Measurements from ENCODE around the gene SOBP. TPM values are rescaled to one million over a fixed set of nuclear protein-coding genes. Genes with fewer than 3 reads are reported as not detected.

Gene SOBP
- total and polyA plus RNA-seq, 7 donors, result 5.7 to 27.6 (median 19.5) TPM

GRCh38 chr6:107542192-107542668, 52.3 kb downstream of the SOBP start:
- H3K9me3 ChIP-seq, result no peaks in the 10 kb centered on the region
- peak; percentile 31 to 58 for DNase-seq
- peaks cover 52% of the 10 kb centered on the region for H3K4me1 ChIP-seq
- ATAC-seq, result peak; percentile 86 to 91 (median 88)
- TF ChIP-seq, protein P1, sequence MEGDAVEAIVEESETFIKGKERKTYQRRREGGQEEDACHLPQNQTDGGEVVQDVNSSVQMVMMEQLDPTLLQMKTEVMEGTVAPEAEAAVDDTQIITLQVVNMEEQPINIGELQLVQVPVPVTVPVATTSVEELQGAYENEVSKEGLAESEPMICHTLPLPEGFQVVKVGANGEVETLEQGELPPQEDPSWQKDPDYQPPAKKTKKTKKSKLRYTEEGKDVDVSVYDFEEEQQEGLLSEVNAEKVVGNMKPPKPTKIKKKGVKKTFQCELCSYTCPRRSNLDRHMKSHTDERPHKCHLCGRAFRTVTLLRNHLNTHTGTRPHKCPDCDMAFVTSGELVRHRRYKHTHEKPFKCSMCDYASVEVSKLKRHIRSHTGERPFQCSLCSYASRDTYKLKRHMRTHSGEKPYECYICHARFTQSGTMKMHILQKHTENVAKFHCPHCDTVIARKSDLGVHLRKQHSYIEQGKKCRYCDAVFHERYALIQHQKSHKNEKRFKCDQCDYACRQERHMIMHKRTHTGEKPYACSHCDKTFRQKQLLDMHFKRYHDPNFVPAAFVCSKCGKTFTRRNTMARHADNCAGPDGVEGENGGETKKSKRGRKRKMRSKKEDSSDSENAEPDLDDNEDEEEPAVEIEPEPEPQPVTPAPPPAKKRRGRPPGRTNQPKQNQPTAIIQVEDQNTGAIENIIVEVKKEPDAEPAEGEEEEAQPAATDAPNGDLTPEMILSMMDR (IDR thresholded peaks at IDR 0.05), result no peak
- intact Hi-C loops (cut with DNase I), result loop anchor here in 1 of 2 donors (5.0 kb wide), 1 partner anchor 50 kb away; the partner anchor contains the start of gene SOBP
- no peaks in the 10 kb centered on the region for H3K27me3 ChIP-seq (ENCODE audit: insufficient read depth in 3 of 3, low read length in 2 of 3)
- WGBS, 3 donors, result 47 to 80% (median 48%) methylated on average over 6 of the region's 6 CpGs
- H3K4me3 ChIP-seq, result peak overlapping the region; percentile 56
- H3K27ac ChIP-seq, result peak overlapping the region; percentile 78
- no peaks in the 10 kb centered on the region for H3K36me3 ChIP-seq (ENCODE audit: insufficient read depth in 1 of 2, low read depth in 1 of 2)

DNA sequence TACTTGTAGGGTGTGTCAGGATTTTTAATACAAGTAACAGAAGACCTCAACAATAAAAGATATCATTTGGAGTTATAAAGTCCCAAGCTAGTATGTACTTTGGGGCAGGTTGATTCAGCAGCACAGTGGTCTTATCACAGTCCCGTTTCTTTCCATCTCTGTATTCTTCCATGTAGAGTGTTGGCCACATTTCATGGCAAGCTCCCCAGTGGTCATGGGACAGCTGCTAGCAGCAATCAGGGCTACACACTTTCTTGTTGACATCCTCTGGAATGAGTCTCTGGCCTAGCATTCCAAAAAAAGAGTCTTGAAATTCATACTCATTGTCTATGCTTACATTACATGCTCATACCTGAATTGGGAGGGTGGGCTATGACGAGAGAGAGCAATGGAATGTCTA, 53.2 kb downstream of the SOBP start:
- no peaks in the 10 kb centered on the region for H3K27me3 ChIP-seq (ENCODE audit: insufficient read depth in 3 of 3, low read length in 2 of 3)
- peak overlapping the region; percentile 56 for H3K4me3 ChIP-seq
- peaks cover 52% of the 10 kb centered on the region for H3K4me1 ChIP-seq
- WGBS, 3 donors, result 22 to 39% (median 35%) methylated on average over 2 of the region's 2 CpGs
- no peaks in the 10 kb centered on the region for H3K36me3 ChIP-seq (ENCODE audit: insufficient read depth in 1 of 2, low read depth in 1 of 2)
- no peaks in the 10 kb centered on the region for H3K9me3 ChIP-seq
- peak overlapping the region; percentile 78 for H3K27ac ChIP-seq
- intact Hi-C loops (cut with DNase I), result loop anchor here in 1 of 2 donors (5.0 kb wide), 1 partner anchor 51 kb away; the partner anchor contains the start of gene SOBP
- DNase-seq, result peak; percentile 52 to 55
- TF ChIP-seq, protein P1 (IDR thresholded peaks at IDR 0.05), result no peak
- ATAC-seq, result peak; percentile 53 to 72 (median 59)

DNA sequence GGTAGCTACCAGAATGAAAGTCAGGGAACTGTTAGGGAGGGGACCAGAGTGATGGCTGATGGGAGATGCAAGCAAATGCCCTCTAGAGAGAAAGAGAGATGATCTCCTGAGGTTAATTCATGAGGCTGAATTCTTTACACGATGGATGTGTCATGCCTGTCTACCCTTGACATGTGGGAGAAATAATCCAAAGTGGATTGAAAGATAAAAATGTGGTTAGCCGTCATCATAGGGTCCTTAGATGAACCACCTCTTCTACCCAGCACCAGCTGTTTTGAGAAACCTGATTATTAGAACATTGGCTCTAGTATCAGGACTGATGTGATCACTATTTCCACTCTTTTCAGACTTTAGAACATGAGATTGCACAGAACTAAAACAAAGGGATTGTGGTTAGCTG, 53.6 kb downstream of the SOBP start:
- intact Hi-C loops (cut with DNase I), result loop anchor here in 1 of 2 donors (5.0 kb wide), 1 partner anchor 51 kb away; the partner anchor contains the start of gene SOBP
- ATAC-seq, result peak in 2 of 4 donors; percentile 8 to 38
- no peak for DNase-seq

GRCh38 chr6:107545763-107546162, 55.8 kb downstream of the SOBP start:
- TF ChIP-seq, protein P1 (IDR thresholded peaks at IDR 0.05), result no peak
- DNase-seq, result no peak
- Histone ChIP-seq H3K4me3 (no peak overlapping the region), H3K9me3 (no peaks in the 10 kb centered on the region), H3K4me1 (peaks cover 30% of the 10 kb centered on the region), H3K27ac (no peak overlapping the region), H3K36me3 (ENCODE audit: insufficient read depth in 1 of 2, low read depth in 1 of 2) (peaks cover 0 to 11% of the 10 kb centered on the region in 2 donors), H3K27me3 (ENCODE audit: insufficient read depth in 3 of 3, low read length in 2 of 3) (no peaks in the 10 kb centered on the region)
- WGBS, 3 donors, result 62 to 75% (median 70%) methylated on average over 4 of the region's 4 CpGs
- intact Hi-C loops (cut with DNase I), result no loop called here
- ATAC-seq, result no peak

More for the DNA sequence above, 53.6 kb downstream of the SOBP start:
- WGBS, 3 donors, result 41 to 58% (median 47%) methylated on average over 2 of the region's 2 CpGs
- H3K4me3 ChIP-seq, result no peak overlapping the region
- TF ChIP-seq, protein P1 (IDR thresholded peaks at IDR 0.05), result no peak
- peaks cover 51% of the 10 kb centered on the region for H3K4me1 ChIP-seq
- no peaks in the 10 kb centered on the region for H3K36me3 ChIP-seq (ENCODE audit: insufficient read depth in 1 of 2, low read depth in 1 of 2)
- H3K27me3 ChIP-seq (ENCODE audit: insufficient read depth in 3 of 3, low read length in 2 of 3), result no peaks in the 10 kb centered on the region
- H3K9me3 ChIP-seq, result no peaks in the 10 kb centered on the region
- peak overlapping the region; percentile 78 for H3K27ac ChIP-seq
